Keratinocyte (primary cell): ENCODE measurements around the gene TENM3. TPM values are rescaled to one million over a fixed set of nuclear protein-coding genes. Genes with fewer than 3 reads are reported as not detected.

Experiments
- DNase-seq: peaks from one replicate; pipeline ENCODE4 v3.0.0-alpha.2; 2011; ENCODE audit warnings: low read depth, missing footprints, low spot score
- FAIRE-seq: peaks from 2 replicates; lab custom pipeline; 2011; peaks lifted over from hg19 to GRCh38; lab: Jason Lieb, UNC
- H2AFZ ChIP-seq: 2 replicates; pipeline ENCODE4 v1.6.0; 2012; ENCODE audit warnings: low read length, control low read depth, inconsistent platforms; ENCODE audit not compliant: control insufficient read depth
- H3K27ac ChIP-seq: 2 replicates; pipeline ENCODE4 v1.5.1; 2011; ENCODE audit warnings: low read length; ENCODE audit not compliant: control insufficient read depth, insufficient read depth
- H3K27me3 ChIP-seq: 3 replicates; pipeline ENCODE4 v1.6.0; 2011; ENCODE audit warnings: low read length; ENCODE audit not compliant: control insufficient read depth, insufficient read depth; ENCODE audit errors: extremely low read depth
- H3K36me3 ChIP-seq, 2 experiments: 2 replicates in 1 of 2; 3 replicates in 1 of 2; pipeline ENCODE4 v1.5.1; 2011; ENCODE audit warnings: low read length in 2 of 2, mild to moderate bottlenecking in 1 of 2; ENCODE audit not compliant: control insufficient read depth in 2 of 2, insufficient read depth in 2 of 2; ENCODE audit errors: extremely low read depth in 1 of 2
- H3K4me1 ChIP-seq: 3 replicates; pipeline ENCODE4 v1.5.1; 2011; ENCODE audit warnings: low read length; ENCODE audit not compliant: control insufficient read depth, insufficient read depth; ENCODE audit errors: extremely low read depth
- H3K4me2 ChIP-seq: 3 replicates; pipeline ENCODE4 v1.6.0; 2011; ENCODE audit warnings: low read depth, low read length; ENCODE audit not compliant: control insufficient read depth, insufficient read depth; ENCODE audit errors: extremely low read depth
- H3K4me3 ChIP-seq, 3 experiments: fragments of 200-600 bp in 1 of 3; sonication (generic) in 1 of 3; 2 replicates in 2 of 3; 3 replicates in 1 of 3; pipeline ENCODE4 v1.5.1; 2011 to 2016; ENCODE audit warnings: low read length in 3 of 3, mild to moderate bottlenecking in 3 of 3, control low read depth in 2 of 3, inconsistent platforms in 1 of 3, low read depth in 1 of 3, mixed read lengths in 1 of 3, mixed run types in 1 of 3, moderate library complexity in 1 of 3; ENCODE audit not compliant: control insufficient read depth in 2 of 3, insufficient read depth in 2 of 3; ENCODE audit errors: extremely low read depth in 1 of 3
- H3K79me2 ChIP-seq: 2 replicates; pipeline ENCODE4 v1.6.0; 2012; ENCODE audit warnings: low read length; ENCODE audit not compliant: control insufficient read depth, insufficient read depth
- H3K9ac ChIP-seq: 3 replicates; pipeline ENCODE4 v1.6.0; 2011; ENCODE audit warnings: low read length; ENCODE audit not compliant: control insufficient read depth, insufficient read depth; ENCODE audit errors: extremely low read depth
- H3K9me1 ChIP-seq: 3 replicates; pipeline ENCODE4 v1.6.0; 2011; ENCODE audit warnings: low read length; ENCODE audit not compliant: control insufficient read depth, insufficient read depth; ENCODE audit errors: extremely low read depth
- H3K9me3 ChIP-seq: 2 replicates; pipeline ENCODE4 v1.5.1; 2012; ENCODE audit warnings: low read depth, low read length; ENCODE audit not compliant: control insufficient read depth
- H4K20me1 ChIP-seq: 3 replicates; pipeline ENCODE4 v1.6.0; 2011; ENCODE audit warnings: low read length; ENCODE audit not compliant: control insufficient read depth, insufficient read depth; ENCODE audit errors: extremely low read depth
- EZH2 ChIP-seq: IDR thresholded peaks from one replicate; pipeline ENCODE4 v1.6.1; 2012; ENCODE audit warnings: inconsistent platforms, mild to moderate bottlenecking, low read length, moderate library complexity
- dilution Hi-C: fragments of 300-500 bp; cut with MboI; formaldehyde crosslinking; loops from one replicate; pipeline ENCODE4 v1.7.0; 2020; ENCODE audit warnings: low sequenced_read_pairs; ENCODE audit not compliant: extremely low pct_ligation_motif_present
- polyA plus RNA-seq, 5 experiments: library from polyadenylated mRNA; depleted of rRNA in 3 of 5; stranded (reverse) in 3 of 5; stranded (forward) in 1 of 5; unstranded in 1 of 5; fragments of >200 nt; gene quantifications; 1 replicate in 1 of 5; 2 replicates in 3 of 5; 3 replicates in 1 of 5; pipeline versions ENCODE4 v1.2.1 to v1.2.3, GENCODE V29; 2011 to 2012; ENCODE audit warnings: missing spikeins in 2 of 5, low read depth in 1 of 5, low replicate concordance in 1 of 5
- TF ChIP-seq, protein P1 (sequence below), 3 experiments: IDR thresholded peaks in 1 of 3; conservative IDR thresholded peaks in 1 of 3; optimal IDR thresholded peaks in 1 of 3; 2 replicates in 2 of 3; 3 replicates in 1 of 3; pipeline versions ENCODE3 to v1.5.1; 2011; ENCODE audit warnings: low read length in 3 of 3, mild to moderate bottlenecking in 3 of 3, moderate library complexity in 2 of 3, control low read depth in 1 of 3, inconsistent platforms in 1 of 3; ENCODE audit not compliant: insufficient read depth in 2 of 3; ENCODE audit errors: extremely low read depth in 1 of 3

The TENM3 gene
- polyA plus RNA-seq, 1 donor (not counting 4 experiments of a cell fraction or from before 2014, with no cell fraction given) = 17.0 TPM

- no peak for FAIRE-seq
- no peak overlapping the region for H3K4me3 ChIP-seq
- no peaks in the 10 kb centered on the region for H4K20me1 ChIP-seq
- no peaks in the 10 kb centered on the region for H3K9me3 ChIP-seq
- no peak for DNase-seq
- no peak overlapping the region for H3K9ac ChIP-seq
- no peak overlapping the region for H2AFZ ChIP-seq
- H3K9me1 ChIP-seq = no peaks in the 10 kb centered on the region
- no peaks in the 10 kb centered on the region for H3K79me2 ChIP-seq
- no peak overlapping the region for H3K27ac ChIP-seq
- dilution Hi-C loops = no loop called here
- H3K4me2 ChIP-seq = no peak overlapping the region
- H3K4me1 ChIP-seq = peaks cover 3% of the 10 kb centered on the region
- peaks cover 5% of the 10 kb centered on the region for H3K27me3 ChIP-seq
- TF ChIP-seq, protein P1, sequence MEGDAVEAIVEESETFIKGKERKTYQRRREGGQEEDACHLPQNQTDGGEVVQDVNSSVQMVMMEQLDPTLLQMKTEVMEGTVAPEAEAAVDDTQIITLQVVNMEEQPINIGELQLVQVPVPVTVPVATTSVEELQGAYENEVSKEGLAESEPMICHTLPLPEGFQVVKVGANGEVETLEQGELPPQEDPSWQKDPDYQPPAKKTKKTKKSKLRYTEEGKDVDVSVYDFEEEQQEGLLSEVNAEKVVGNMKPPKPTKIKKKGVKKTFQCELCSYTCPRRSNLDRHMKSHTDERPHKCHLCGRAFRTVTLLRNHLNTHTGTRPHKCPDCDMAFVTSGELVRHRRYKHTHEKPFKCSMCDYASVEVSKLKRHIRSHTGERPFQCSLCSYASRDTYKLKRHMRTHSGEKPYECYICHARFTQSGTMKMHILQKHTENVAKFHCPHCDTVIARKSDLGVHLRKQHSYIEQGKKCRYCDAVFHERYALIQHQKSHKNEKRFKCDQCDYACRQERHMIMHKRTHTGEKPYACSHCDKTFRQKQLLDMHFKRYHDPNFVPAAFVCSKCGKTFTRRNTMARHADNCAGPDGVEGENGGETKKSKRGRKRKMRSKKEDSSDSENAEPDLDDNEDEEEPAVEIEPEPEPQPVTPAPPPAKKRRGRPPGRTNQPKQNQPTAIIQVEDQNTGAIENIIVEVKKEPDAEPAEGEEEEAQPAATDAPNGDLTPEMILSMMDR (optimal IDR thresholded peaks at IDR 0.05 in 1 of 3, IDR thresholded peaks at IDR 0.05 in 1 of 3, conservative IDR thresholded peaks at IDR 0.05 in 1 of 3; ENCODE audit: extremely low read depth in 1 of 3, insufficient read depth in 2 of 3, low read length in 3 of 3) = no peak
- no peak for TF ChIP-seq EZH2
- H3K36me3 ChIP-seq = no peaks in the 10 kb centered on the region
These were observed 584.8 kb downstream of the TENM3 start for GRCh38 chr4:182827954-182828353.

GRCh38 chr4:182828360-182829025, 585.3 kb downstream of the TENM3 start:
- Histone ChIP-seq H2AFZ (no peak overlapping the region), H3K79me2 (no peaks in the 10 kb centered on the region), H3K4me3 (no peak overlapping the region), H4K20me1 (no peaks in the 10 kb centered on the region), H3K9ac (no peak overlapping the region), H3K36me3 (no peaks in the 10 kb centered on the region), H3K9me1 (no peaks in the 10 kb centered on the region), H3K4me1 (peaks cover 3% of the 10 kb centered on the region), H3K9me3 (no peaks in the 10 kb centered on the region), H3K4me2 (no peak overlapping the region), H3K27ac (no peak overlapping the region), H3K27me3 (peaks cover 5% of the 10 kb centered on the region)
- FAIRE-seq (no peak), DNase-seq (no peak)
- TF ChIP-seq, protein P1 (optimal IDR thresholded peaks at IDR 0.05 in 1 of 3, IDR thresholded peaks at IDR 0.05 in 1 of 3, conservative IDR thresholded peaks at IDR 0.05 in 1 of 3; ENCODE audit: extremely low read depth in 1 of 3, insufficient read depth in 2 of 3, low read length in 3 of 3) = no peak
- TF ChIP-seq EZH2 = no peak
- dilution Hi-C loops = no loop called here
